Measurements from ENCODE around the gene ERI2.

DNA sequence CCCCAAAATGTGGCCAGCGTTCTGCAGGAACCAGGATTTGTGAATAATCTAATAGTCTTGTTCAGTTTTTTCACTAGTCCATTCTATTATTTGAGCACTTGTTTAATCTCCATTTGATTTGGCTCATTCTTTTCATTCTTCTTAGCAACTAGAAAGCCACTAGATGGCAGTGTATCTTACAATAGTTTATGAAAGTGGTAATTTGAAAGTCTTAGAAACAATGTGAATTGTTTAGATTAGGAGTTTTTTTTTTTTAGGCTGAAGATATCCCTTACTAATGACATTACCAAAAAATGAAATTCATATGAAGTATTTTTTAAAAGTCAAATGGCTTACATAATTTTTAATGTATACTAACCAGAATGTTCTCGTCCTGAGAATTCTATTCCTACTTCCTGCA lies 6.7 kb downstream of the ERI2 start:
- TF ChIP-seq ZNF558 (tag by site-specific recombination; IDR thresholded peaks at IDR 0.05) (no peak), ZBTB7A (tag by site-specific recombination; IDR thresholded peaks at IDR 0.05; ENCODE audit: low read depth) (no peak), ZNF747 (tag by site-specific recombination; IDR thresholded peaks at IDR 0.05) (no peak), ZNF701 (tag by site-specific recombination; IDR thresholded peaks at IDR 0.05) (no peak), ZNF707 (tag by site-specific recombination; IDR thresholded peaks at IDR 0.05) (no peak), ZSCAN30 (tag by site-specific recombination; IDR thresholded peaks at IDR 0.05) (no peak), TCF7L2 (IDR thresholded peaks at IDR 0.05; ENCODE audit: borderline replicate concordance, low read depth, low read length) (no peak), ZNF510 (tag by site-specific recombination; IDR thresholded peaks at IDR 0.05; ENCODE audit: insufficient replicate concordance) (no peak), KLF9 (tag by site-specific recombination; IDR thresholded peaks at IDR 0.05; ENCODE audit: low read depth) (no peak)
- TF ChIP-seq, protein P1, sequence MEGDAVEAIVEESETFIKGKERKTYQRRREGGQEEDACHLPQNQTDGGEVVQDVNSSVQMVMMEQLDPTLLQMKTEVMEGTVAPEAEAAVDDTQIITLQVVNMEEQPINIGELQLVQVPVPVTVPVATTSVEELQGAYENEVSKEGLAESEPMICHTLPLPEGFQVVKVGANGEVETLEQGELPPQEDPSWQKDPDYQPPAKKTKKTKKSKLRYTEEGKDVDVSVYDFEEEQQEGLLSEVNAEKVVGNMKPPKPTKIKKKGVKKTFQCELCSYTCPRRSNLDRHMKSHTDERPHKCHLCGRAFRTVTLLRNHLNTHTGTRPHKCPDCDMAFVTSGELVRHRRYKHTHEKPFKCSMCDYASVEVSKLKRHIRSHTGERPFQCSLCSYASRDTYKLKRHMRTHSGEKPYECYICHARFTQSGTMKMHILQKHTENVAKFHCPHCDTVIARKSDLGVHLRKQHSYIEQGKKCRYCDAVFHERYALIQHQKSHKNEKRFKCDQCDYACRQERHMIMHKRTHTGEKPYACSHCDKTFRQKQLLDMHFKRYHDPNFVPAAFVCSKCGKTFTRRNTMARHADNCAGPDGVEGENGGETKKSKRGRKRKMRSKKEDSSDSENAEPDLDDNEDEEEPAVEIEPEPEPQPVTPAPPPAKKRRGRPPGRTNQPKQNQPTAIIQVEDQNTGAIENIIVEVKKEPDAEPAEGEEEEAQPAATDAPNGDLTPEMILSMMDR (tag by site-specific recombination; IDR thresholded peaks at IDR 0.05): no peak
- TF ChIP-seq, protein P2, sequence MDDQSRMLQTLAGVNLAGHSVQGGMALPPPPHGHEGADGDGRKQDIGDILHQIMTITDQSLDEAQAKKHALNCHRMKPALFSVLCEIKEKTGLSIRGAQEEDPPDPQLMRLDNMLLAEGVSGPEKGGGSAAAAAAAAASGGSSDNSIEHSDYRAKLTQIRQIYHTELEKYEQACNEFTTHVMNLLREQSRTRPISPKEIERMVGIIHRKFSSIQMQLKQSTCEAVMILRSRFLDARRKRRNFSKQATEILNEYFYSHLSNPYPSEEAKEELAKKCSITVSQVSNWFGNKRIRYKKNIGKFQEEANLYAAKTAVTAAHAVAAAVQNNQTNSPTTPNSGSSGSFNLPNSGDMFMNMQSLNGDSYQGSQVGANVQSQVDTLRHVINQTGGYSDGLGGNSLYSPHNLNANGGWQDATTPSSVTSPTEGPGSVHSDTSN (CRISPR knock-in tag; IDR thresholded peaks at IDR 0.05): no peak
- TF ChIP-seq, protein P3, sequence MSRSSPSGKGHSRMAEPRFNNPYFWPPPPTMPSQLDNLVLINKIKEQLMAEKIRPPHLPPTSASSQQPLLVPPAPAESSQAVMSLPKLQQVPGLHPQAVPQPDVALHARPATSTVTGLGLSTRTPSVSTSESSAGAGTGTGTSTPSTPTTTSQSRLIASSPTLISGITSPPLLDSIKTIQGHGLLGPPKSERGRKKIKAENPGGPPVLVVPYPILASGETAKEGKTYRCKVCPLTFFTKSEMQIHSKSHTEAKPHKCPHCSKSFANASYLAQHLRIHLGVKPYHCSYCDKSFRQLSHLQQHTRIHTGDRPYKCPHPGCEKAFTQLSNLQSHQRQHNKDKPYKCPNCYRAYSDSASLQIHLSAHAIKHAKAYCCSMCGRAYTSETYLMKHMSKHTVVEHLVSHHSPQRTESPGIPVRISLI (tag by site-specific recombination; IDR thresholded peaks at IDR 0.05): no peak
- TF ChIP-seq, protein P4, sequence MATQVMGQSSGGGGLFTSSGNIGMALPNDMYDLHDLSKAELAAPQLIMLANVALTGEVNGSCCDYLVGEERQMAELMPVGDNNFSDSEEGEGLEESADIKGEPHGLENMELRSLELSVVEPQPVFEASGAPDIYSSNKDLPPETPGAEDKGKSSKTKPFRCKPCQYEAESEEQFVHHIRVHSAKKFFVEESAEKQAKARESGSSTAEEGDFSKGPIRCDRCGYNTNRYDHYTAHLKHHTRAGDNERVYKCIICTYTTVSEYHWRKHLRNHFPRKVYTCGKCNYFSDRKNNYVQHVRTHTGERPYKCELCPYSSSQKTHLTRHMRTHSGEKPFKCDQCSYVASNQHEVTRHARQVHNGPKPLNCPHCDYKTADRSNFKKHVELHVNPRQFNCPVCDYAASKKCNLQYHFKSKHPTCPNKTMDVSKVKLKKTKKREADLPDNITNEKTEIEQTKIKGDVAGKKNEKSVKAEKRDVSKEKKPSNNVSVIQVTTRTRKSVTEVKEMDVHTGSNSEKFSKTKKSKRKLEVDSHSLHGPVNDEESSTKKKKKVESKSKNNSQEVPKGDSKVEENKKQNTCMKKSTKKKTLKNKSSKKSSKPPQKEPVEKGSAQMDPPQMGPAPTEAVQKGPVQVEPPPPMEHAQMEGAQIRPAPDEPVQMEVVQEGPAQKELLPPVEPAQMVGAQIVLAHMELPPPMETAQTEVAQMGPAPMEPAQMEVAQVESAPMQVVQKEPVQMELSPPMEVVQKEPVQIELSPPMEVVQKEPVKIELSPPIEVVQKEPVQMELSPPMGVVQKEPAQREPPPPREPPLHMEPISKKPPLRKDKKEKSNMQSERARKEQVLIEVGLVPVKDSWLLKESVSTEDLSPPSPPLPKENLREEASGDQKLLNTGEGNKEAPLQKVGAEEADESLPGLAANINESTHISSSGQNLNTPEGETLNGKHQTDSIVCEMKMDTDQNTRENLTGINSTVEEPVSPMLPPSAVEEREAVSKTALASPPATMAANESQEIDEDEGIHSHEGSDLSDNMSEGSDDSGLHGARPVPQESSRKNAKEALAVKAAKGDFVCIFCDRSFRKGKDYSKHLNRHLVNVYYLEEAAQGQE (tag by site-specific recombination; IDR thresholded peaks at IDR 0.05): no peak
- TF ChIP-seq, protein P5, sequence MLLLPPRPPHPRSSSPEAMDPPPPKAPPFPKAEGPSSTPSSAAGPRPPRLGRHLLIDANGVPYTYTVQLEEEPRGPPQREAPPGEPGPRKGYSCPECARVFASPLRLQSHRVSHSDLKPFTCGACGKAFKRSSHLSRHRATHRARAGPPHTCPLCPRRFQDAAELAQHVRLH (tag by site-specific recombination; IDR thresholded peaks at IDR 0.05): no peak

All from HEK293 (cell line).